ENCODE data around the gene ODAD3. TPM values are rescaled to one million over a fixed set of nuclear protein-coding genes. Genes with fewer than 3 reads are reported as not detected.

The ODAD3 gene
- total and polyA plus RNA-seq, 8 donors, result 0.38 to 0.92 (median 0.62) TPM; not detected in 5

DNA sequence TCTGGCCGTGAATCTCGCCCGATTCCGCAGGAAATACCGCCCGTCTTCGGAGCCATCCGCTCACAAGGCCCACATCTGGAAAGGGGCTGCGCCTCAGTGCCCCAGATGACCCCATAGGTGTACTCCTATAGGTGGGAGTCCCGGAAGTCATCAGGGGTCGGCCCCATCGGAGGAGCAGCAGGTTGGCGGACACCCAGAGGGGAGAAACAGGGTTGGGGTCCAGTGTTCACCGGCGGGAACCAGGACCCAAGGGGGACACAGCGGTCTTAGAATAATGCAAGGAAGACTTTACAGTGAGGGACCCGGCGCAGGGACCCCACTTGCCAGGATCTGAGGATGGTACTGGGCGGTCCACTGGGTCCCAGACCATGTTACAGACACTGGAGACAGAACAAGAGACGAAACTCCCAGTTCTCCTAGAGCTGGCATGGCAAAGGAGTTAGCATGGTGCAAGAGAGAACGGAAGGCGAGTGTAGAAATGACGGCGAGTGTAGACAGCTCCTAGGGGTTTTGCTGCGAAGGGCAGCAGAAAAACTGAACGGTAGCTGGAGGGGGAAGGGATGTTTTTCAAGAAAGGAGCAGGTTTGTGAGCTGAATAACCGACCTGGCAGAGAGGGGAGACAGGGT, 11.6 kb downstream of the ODAD3 start:
- no peak overlapping the region for H3K4me3 ChIP-seq
- H3K36me3 ChIP-seq, result no peaks in the 10 kb centered on the region
- H3K27me3 ChIP-seq, result peaks cover 7 to 60% (median 37%) of the 10 kb centered on the region in 3 donors
- no peaks in the 10 kb centered on the region for H3K9me3 ChIP-seq
- 45 to 63% (median 58%) methylated on average over 25 to 27 of the region's 27 CpGs for WGBS, 5 donors
- peaks cover 36 to 57% (median 46%) of the 10 kb centered on the region in 4 donors for H3K4me1 ChIP-seq
- intact Hi-C loops (cut with DNase I; ENCODE audit: low total_unique reads), result no loop called here
- H3K27ac ChIP-seq, result no peak overlapping the region
- TF ChIP-seq EP300 (IDR thresholded peaks at IDR 0.05) (no peak), POLR2AphosphoS5 (IDR thresholded peaks at IDR 0.05) (no peak), POLR2A (IDR thresholded peaks at IDR 0.05) (no peak), CTCF (IDR thresholded peaks at IDR 0.05) (no peak)
- no peak for DNase-seq

- no peaks in the 10 kb centered on the region for H3K9me3 ChIP-seq
- intact Hi-C loops (cut with DNase I; ENCODE audit: low total_unique reads), result no loop called here
- H3K27ac ChIP-seq, result peak overlapping the region; percentile 37 to 74 (median 66)
- peak overlapping the region; percentile 27 to 49 (median 32) for H3K4me3 ChIP-seq
- no peaks in the 10 kb centered on the region for H3K36me3 ChIP-seq
- DNase-seq, result peak; percentile 85 to 91
- peaks cover 36 to 63% (median 47%) of the 10 kb centered on the region in 4 donors for H3K4me1 ChIP-seq
- TF ChIP-seq CTCF (IDR thresholded peaks at IDR 0.05) (no peak), POLR2AphosphoS5 (IDR thresholded peaks at IDR 0.05) (peak in 2 of 3 donors; percentile 8 to 52), POLR2A (IDR thresholded peaks at IDR 0.05) (no peak)
- peaks cover 7 to 68% (median 37%) of the 10 kb centered on the region in 3 donors for H3K27me3 ChIP-seq
- WGBS, 5 donors, result 3 to 10% (median 6%) methylated on average over 28 to 56 of the region's 56 CpGs
These were observed 12.5 kb downstream of the ODAD3 start for GRCh38 chr19:11422163-11423065.

DNA sequence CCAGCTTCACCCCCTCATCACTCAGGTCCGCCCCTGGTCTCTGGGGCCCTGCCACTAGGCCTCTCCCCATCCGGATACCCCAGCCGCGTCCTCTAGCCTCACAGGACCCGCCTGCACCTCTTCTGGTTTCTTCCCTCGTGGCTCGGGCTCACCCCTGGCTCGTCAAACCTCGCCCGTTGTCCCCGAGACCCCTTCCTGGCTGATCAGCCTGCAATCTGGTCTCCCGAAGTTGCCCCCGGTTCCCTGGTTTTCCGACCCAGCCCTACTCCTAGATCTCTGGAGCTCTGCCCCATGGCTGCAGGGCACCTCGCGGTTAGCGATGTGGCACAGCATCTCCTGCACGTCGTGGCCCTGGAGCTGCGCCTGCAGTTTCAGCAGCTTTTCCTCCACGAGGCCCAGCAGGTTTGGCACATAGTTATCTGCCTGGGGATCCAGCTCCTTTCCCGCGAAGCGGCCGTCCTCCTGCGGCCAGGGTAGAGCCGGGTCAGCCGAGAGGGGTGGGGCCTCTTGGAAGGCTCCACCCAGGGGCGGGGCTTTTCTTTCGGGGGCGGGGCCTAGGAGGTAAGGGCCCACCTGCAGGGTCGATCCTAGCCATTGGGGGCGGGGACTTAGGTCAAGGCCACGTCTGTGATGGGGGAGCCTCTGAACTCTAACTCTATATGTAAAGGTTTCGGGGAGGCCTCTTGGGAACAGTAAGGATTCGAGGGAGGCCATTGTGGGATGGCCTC, 13.4 kb downstream of the ODAD3 start:
- intact Hi-C loops (cut with DNase I; ENCODE audit: low total_unique reads), result no loop called here
- Histone ChIP-seq H3K27ac (peak overlapping the region; percentile 37 to 74 (median 66)), H3K27me3 (peaks cover 7 to 77% (median 37%) of the 10 kb centered on the region in 3 donors), H3K36me3 (no peaks in the 10 kb centered on the region), H3K4me1 (peaks cover 36 to 63% (median 47%) of the 10 kb centered on the region in 4 donors), H3K9me3 (no peaks in the 10 kb centered on the region), H3K4me3 (peak overlapping the region; percentile 31 to 49 (median 35))
- TF ChIP-seq POLR2A (IDR thresholded peaks at IDR 0.05) (no peak), EP300 (IDR thresholded peaks at IDR 0.05) (no peak), CTCF (IDR thresholded peaks at IDR 0.05) (no peak), POLR2AphosphoS5 (IDR thresholded peaks at IDR 0.05) (no peak)
- WGBS, 5 donors, result 19 to 36% (median 22%) methylated on average over 26 to 36 of the region's 36 CpGs
- peak; percentile 52 to 72 for DNase-seq

Data from stomach (tissue), 9 donors.